ENCODE results near the gene TP53I11.
A peak's percentile ranks its signal among the peaks of the same experiment; 100 is the strongest.

The TP53I11 gene

DNA sequence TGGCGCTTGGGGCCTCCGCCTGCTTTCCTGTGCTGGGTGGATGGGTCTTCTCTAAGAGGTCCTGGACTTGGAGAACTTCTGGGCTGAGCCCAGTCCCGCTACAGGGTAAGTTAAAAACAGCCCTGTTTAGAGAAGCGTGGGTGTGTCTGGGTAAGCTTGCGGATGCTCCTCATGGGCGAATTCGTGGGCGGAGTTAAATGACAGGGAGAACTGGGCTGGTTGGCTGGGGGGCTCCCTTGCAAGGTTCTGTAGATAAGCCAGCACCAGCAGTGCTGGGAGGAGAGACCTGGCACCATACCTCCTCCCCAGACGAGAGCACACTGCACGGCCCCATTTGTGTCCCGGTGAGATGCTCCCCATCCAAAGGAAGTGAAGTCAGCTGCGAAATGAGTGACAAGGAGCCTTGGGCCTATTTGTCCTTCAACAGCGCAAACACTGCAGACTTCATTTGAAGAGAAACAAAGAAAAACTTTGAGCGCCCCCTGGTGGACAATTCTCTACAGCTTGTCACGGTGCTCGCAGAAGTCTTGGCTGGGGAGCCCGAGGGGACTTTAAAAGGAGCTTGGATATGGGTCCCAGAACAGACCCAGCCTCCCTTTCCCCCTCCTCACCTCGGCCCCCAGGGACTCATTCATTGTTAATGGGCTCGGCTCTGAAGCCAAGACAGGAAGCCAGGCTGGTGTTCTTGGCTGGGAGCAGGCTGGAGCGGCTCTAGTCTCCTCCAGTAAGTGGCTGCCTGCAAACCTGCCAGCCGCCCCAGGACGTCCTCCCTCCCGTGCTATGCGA lies 39.5 kb downstream of the TP53I11 start:
- DNase-seq, result peak; percentile 92

DNA sequence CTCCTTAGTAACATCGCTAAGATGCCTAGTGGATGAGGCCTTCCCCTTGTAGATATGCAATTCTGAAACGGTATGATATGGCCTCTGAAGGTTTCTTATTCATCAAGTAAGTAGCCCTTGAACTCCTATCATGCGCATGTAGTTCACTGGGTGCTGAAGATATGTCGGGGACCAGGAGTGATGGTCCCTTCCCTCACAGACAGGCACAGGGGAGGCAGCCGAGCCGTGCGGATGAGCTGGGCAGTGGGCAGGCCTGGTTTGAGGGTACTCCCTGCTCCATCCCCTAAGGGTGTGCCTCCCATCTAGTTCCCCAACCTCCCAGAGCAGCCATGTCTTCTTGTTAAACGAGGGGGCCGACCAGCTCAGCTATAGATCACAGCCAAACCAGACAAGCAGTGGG lies 40.1 kb downstream of the TP53I11 start:
- no peak for DNase-seq

DNA sequence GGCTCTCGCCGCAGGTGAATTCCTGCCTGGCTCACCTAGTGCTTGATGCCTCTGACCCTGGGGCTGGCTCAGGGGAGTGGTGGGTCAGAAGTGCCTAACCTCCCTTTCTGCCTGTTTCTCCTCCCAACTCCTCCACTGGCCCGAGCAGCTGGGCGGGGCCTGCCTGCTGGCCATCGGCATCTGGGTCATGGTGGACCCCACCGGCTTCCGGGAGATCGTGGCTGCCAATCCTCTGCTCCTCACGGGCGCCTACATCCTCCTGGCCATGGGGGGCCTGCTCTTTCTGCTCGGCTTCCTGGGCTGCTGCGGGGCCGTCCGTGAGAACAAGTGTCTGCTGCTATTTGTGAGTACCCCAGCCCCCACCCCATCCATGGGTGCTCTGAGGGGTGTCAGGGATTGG lies 41.1 kb downstream of the TP53I11 start:
- DNase-seq, result no peak

DNA sequence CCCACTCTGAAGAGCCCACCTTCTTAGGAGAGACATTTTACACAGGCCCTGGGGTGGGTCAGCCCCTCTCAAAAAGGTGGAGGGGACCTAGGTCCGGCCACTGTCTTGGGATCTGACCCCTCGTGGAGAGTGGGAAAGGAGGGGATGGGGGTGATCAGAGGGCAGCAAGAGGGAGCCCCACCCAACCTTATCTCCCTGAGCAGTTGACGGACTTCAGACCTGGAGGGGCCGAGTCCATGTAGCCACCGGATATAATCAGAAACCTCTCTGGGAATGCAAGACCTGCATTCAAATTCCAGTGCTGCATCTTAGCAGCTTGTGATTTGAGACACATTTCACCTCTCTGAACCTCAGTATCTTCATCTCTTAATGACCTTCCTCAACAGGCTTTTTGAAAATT lies 44.0 kb downstream of the TP53I11 start:
- no peak for DNase-seq

DNA sequence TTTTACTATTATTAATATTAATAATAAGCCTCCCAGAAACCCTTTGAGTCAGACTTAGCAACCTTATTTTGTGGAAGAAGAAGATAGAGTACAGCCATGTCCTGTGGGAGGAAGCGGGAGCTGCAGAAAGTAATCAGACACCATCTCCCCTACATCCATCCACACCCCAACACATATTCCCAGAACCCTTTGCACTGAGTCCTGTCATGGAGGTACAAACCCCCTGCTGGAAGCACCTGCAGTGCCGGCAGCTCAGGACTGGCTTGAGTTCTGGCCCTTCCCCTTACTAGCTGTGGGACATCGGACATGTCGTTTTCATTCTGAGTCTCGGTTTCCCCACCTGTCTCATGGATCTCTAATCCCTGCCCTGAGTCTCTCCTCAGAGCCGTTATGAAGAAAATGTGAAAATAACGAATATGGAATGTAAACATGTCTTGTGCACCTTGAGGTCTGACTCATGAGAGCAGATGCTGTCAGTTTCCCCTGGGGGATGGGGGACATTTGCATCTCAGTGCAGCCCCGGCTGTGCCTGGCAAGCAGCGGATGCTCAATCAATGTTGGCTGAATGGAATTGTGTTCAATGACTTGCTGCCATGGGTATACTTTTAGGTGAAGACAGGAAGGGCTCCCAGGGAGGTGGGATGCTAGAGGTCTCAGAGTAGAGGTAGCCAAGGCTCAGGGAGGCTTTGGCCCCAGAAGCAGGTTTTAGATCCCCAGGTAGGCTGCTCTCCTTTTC lies 45.4 kb downstream of the TP53I11 start:
- no peak for DNase-seq

DNA sequence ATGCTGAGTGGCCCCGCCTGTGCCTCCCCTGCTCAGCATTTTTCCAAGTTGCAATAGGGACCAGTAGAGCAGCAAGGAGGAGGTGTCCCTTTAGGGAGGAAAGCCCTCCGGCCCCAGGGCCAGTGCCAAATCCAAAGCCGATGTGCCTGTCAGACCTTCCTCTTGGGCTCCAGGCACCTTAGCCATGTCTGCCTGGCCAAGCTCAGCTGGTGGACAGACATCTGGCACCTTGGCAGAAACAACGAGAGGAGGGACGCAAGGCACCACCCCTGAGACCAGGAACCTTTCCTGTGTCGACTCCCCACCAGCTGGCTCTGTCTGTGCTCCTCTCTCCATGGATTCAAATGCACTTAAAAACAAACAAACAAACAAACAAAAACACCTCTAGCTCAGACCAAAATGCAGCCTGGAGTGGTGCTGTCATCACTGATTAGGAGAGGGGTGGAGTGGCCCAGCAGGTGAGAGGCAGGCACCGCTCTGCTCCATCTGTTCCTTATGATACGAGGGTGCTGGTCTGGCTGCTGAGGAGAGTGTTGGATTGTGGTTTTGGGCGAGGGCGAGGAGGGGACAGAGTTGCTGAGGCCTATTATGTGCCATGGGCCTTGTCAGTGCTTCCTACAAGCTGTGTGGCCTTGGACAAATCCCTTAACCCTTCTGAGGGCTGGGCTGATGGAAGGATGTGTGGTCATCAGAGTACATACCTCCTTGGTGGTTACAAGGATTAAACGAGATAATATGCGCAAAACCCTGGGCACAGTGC lies 46.2 kb downstream of the TP53I11 start:
- DNase-seq, result no peak

DNA sequence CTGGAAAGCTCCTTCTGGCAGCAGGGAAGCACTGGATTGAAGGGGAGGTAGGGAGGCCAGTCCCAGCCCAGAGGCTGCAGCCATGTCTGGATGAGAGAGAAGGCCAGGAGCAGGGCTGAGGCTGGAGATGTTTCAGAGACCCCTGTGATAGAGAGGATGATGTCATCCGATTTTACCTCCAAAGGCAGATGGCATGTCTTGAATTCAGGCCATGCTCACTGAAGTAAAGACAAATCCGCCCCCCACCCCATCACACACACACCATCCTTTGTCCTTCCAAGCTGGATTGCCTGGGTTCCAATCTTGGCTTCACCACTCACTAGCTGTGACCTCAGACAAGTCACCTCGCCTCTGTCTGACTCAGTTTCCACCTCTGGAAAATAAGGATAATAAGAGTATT lies 47.2 kb downstream of the TP53I11 start:
- DNase-seq, result no peak

DNA sequence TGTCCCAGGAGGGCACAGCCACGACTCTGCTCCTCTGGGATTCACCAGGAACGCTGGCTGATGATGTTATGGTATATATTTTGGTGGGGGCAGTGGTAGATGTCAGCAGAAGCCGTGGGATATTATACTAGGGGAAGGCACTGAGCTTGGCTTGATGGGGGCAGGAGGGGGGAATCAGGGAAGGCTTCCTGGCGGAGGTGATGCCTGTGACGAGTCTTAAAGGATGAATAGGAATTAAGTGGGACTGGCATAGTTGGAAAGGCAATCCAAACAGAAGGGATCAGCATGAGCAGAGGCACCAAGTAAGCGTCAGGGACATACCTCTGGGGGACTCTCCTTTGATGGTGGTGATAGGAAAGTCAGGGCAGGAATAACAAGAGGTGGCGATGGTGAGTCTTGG lies 47.6 kb downstream of the TP53I11 start:
- no peak for DNase-seq

DNA sequence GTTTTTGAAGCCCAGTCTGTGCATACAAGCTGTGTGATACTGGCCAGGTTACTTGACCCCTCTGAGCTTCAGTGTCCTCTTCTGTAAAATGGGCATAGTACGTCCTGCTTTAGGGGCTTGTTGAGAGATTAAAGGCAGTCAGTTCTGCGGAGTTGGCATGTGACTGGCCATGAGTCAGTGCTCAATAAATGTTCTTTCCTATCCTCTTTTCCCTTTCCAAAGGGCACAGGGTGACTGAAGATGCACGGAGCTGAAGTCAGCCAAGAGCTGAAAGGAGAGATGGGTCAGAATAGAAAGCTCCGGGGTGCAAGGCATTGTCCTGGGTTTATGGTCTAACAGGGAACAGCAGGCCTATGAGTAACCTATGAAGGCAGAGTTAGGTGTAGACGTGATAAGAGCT lies 48.9 kb downstream of the TP53I11 start:
- DNase-seq, result no peak

DNA sequence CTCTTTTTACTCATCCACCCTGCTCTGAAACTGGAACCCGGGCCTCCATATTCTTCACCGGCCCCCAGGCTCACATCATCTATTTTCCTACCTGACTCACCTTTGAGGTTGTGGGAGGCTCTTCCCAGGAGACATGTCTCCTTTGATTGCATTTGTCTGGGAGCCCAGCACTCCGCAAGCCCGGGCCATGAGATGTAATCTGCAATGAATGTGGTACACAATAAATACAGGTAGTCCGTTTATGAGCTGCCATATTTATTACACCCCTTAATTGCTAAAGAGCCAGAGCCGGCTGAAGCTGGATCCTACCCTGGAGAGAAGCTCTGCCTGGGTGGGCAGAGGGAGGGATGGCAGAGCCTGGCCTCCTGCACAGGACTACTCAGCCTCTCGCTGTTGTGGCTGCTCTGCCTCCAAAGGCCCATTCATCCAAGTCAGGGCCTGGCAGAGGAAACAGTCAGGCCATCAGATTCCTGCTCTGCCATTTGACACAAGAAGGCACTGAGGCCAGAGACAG lies 49.5 kb downstream of the TP53I11 start:
- DNase-seq, result no peak

DNA sequence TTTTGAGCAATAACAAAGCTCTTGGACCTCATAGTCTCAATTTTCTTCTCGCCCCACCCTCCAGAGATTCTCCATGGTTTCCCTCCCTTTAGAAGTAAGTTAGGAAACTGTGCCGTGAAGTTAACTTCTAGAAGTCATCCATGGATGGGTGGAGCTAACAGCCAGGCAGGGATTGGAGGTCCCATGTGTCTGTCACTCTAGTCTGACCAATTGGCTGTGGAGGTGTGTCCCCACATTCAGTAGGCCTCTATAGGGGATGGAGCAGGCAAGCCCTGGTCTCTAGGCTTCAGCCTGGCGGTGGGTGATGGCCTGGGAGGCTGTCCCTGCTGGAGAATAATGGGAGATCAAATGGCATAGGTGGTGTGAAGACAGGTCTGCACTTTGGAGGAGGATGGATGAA lies 50.7 kb downstream of the TP53I11 start:
- no peak for DNase-seq

DNA sequence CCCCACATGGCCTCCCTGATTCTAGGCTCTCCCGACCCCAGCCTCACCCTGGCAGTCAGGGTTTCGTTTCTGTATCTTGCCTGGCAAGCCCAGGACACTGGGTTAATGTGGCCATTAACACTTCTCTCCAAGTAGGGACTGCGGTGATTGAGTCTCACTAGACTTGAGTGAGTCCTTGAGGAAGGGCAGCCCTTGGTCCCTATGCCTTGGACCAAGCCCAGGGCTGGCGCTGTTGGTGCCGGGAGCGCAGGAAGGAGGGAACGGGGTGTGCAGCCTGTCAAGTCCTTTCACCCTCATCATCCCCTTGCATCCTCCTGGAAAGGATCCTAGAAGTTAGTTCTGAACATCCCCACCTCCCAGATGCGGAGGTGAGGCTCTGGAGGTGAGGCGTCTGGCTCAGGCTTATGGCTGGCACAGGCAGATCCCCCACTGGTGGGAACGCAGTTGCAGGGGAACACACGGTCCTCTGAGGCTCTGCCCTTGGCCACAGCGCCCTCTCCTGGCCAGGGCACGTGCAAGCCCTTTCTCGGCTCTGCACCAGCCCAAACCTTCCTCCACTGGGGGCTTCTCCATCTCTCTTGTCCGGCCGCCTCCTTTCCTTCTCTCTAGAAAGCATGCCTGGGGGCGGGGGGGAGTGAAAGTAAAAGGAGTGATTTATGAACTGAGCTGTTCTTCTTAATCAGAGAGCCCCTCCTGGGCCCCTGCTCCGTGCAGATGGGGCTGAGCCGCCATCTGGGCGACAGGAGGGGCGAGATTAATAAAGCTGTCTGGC lies 56.7 kb downstream of the TP53I11 start:
- peak; percentile 78 for DNase-seq

DNA sequence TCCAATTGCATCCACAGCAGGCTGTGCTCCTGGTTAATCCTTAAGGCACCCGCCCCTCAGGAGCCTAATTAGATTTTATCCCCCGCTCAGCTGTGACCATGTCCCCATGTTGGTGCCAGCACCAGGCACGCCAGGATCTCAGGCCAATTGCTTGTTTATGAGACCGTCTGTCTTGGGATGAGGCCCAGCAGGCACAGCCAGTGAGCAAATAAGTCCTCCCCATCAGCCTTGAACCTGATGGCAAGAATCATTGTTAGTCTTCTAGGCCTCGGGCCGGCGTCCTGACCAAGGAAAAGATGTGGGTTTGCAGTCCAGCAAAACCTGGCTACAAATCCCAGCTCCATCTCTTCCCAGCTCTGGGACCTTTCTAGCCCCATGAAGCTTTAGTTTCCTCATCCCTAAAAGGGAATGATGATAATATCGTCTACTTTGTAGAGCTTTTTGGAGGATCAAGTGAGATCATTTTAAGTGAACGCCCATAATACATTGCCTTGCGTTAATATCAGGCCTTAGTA lies 57.3 kb downstream of the TP53I11 start:
- no peak for DNase-seq

DNA sequence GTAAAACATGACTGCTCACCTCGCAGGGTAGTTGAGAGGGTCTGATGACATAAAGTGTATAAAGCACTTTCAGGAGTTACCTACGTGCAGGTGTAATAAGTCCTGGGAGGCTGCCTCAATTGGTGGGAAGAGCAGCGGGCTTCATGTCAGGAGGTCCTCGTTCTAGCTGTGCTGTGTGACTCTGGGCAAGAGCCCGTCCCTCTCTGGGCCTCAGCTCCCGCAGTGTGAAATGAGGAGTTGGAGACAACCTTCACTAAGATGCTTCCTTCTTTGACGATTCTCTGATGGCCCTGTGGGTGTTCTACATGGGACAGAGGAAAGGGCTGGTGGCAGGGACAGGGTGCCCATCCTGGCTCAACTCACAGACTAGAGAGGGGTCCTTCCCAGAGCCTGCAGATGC lies 57.8 kb downstream of the TP53I11 start:
- no peak for DNase-seq

DNA sequence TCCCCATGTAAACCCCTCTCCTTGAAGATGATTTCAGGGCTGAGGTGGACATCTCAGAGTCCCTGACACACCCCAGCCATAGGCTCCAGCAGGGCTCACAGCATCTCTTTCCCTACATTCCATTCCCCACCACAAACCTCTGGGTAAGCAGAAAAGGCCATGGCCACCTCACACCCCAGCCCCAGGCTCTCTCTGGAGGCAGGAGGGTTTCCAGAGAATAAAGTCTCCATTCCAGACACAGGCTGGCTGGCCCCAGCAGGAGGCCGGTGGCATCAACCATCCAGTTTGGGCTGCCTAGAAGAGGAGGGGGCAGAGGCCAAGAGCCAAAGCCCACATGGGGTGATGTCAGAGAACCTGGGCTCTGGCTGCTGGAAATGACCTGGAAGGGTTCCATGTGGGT lies 61.4 kb downstream of the TP53I11 start:
- DNase-seq, result no peak

DNA sequence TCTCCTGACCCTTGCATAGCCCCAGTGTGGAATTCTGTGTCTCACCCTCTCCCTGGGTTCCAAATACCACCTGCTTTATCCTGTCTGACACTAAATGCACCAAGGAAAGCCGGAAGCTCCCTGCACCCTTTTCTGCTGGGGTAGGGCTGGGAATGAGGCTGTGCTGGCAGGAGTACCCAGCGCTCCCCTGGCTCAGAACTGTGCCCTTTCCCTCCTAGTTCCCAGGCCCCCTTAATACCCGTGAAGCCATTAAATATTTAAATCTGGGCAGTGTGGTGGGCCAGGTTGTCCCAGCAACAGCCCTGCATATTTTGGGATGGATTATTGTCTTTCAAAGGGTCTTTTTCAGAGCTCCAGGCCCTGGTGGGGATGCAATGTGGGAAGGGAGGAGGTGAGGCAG lies 63.0 kb downstream of the TP53I11 start:
- no peak for DNase-seq

DNA sequence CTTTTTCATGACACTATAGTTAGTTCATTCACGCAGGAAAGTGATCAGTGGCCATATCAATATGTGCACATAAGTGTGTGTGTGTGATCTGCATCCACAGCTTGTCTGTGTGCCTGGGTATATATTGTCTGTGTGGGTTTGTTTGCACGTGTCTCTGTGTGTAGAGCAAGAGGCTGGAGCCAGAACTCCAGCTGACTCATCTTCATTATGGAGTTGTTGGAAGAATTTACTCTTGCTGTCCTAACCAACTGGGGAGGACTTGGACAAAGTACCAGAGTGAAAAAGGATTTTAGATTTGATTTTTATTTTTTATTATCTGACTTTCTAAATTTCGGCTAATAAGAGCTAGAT lies 63.9 kb downstream of the TP53I11 start:
- DNase-seq, result no peak

DNA sequence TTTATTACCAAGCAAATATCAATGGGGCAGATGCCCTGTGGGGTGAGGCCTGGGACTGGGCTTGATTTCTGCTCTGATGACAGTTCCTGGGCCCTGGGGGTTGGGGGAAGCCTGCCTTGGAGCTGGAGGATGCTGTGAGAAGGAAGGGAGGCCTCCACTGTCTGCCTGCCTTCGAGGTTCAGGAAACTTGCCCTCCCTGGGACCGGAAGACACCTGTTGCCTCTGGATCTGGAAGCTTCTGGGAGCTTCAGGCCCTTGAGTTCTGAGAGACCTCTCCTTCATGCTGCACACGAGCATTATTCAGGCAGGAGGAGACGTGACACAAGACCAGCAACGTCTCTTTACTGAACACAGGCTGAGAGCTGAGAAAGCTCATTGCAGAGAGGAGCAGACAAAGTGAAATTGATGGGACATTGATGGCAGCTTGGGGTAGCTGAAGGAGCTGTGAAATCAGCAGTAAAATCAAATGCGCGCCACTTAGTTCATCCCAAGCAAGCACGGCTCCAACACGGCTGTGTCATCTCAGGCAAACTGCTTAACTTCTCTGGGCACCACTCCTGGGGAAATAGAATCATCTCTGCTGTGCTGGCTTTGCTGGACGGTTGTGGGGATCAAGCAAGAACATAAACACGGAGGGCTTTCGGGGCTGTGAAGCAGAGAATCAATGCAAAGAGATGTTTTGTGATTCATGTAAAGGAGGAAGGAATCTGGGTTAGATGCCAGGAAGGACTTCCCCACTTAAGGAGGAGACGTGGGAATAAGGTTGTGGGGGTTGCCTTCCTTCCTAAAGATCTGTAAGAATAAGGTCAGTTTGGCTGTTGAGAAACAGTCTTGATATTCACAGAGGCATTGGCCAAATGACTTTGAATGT lies 64.5 kb downstream of the TP53I11 start:
- DNase-seq, result no peak

DNA sequence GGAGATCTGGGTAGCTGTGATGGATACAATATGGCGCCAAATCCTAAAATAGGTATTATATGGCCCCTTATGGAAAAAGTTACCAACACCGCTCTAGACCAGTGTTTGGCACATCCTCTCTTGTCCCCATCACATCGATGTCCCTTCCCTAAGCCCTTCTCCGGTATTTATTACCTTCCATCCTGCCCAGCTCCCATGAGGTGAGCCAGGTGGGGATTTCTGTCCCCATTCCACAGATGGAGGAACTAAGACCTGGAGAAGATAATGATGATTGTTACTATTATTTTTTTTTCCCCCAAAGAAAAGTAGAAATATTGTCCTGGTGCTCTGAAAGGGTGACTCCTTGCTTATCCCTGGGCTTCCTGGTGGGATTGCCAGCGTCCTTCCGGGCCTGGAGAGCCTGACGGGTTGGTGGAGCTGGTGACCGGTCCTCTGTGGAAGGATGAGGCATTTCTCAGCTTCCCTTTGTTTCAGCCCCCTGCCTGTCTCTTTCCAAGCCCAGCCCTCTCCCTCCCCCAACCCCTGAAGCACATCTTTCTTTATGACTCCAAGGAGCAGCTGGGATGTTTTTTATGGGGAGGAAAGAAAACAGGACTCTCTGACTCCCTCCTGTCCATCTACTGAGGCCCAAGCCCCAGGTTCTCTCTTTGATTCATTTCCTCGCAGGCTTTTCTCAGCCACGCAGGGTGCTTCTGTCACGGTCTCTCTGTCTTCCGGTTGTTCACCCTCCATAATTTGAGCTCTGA lies 65.4 kb downstream of the TP53I11 start:
- no peak for DNase-seq

DNA sequence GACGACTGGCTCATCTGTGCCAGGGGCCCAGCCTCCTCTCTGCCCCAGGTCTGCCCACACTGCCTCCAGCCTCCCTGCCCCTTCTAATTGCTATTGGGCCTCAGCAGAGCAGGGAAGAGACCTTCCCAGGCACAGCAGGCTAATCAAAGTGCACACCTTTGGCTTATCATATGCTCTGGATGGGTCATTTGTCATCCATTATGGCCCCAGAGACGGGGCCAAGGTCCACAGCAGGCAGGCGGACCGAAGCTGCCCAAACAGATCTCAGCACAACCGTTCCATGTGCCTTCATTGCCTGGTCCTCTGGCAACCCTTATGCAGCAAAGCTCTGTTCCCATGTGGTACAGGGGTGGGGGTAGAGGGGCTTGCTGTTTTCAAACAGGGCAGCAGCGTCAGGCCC lies 66.6 kb downstream of the TP53I11 start:
- DNase-seq, result no peak

DNA sequence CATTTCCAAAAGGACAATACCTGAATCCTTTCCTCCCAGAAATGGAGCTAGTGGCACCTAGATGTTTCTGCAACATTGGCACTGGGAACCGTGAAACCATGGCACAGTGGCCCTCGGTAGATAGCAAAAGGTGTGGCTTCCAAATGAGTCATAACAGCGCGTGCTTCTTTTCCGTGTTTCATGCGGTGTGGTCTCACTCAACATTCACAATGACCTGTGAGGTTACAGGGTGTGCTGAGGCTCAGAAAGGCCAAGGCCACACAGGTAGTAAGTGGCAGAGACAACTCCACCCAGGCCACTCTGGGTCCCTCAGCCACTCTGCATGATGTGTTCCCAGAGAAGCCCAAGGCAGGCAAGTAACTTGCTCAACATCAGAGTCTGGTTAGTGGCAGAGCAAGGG lies 67.4 kb downstream of the TP53I11 start:
- DNase-seq, result no peak

Data from right forelimb (tissue), 1 donor.